AG09319 (cell line): Measurements from ENCODE around the gene PLIN3.
"Not testable (repeated sequence)": the region's sequence is repeated elsewhere in the genome, so short reads cannot be mapped to it uniquely, and the experiment has no call there.

ENCODE experiments used
- DNase-seq: peaks from one replicate; pipeline ENCODE4 v3.0.0-alpha.2; 2010; ENCODE audit warnings: low read depth; ENCODE audit errors: extremely low read depth
- CTCF ChIP-seq: IDR thresholded peaks from 2 replicates; pipeline ENCODE4 v1.5.1; 2011; ENCODE audit warnings: low read depth, mild to moderate bottlenecking, inconsistent platforms, low read length, moderate library complexity

Gene PLIN3

GRCh38 chr19:4795400-4795799 is 72.1 kb downstream of the PLIN3 start:
- no peak for DNase-seq
- TF ChIP-seq CTCF = no peak

- TF ChIP-seq CTCF = no peak
- no peak for DNase-seq
Observed at GRCh38 chr19:4794971-4795370, 72.5 kb downstream of the PLIN3 start.

- DNase-seq = not testable (repeated sequence)
Observed at GRCh38 chr19:4793278-4793677, 74.2 kb downstream of the PLIN3 start.

DNA sequence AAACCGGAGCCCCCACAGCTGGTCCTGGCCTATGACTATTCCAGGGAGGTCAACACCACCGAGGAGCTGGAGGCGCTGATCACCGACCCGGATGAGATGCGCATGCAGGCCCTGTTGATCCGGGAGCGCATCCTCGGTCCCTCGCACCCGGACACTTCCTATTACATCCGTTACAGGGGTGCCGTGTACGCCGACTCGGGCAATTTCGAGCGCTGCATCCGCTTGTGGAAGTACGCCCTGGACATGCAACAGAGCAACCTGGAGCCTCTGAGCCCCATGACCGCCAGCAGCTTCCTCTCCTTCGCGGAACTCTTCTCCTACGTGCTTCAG is 74.6 kb downstream of the PLIN3 start:
- not testable (repeated sequence) for DNase-seq

DNA sequence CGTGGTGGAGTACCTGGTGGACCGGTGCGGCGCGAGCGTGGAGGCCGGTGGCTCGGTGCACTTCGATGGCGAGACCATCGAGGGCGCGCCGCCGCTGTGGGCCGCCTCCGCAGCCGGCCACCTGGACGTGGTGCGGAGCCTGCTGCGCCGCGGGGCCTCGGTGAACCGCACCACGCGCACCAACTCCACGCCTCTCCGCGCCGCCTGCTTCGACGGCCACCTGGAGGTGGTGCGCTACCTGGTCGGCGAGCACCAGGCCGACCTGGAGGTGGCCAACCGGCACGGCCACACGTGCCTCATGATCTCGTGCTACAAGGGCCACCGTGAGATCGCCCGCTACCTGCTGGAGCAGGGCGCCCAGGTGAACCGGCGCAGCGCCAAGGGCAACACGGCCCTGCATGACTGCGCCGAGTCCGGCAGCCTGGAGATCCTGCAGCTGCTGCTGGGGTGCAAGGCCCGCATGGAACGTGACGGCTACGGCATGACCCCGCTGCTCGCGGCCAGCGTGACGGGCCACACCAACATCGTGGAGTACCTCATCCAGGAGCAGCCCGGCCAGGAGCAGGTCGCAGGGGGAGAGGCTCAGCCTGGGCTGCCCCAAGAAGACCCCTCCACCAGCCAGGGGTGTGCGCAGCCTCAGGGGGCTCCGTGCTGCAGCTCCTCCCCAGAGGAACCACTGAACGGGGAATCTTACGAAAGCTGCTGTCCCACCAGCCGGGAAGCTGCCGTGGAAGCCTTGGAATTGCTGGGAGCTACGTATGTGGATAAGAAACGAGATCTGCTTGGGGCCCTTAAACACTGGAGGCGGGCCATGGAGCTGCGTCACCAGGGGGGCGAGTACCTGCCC is 75.2 kb downstream of the PLIN3 start:
- DNase-seq = not testable (repeated sequence)

DNA sequence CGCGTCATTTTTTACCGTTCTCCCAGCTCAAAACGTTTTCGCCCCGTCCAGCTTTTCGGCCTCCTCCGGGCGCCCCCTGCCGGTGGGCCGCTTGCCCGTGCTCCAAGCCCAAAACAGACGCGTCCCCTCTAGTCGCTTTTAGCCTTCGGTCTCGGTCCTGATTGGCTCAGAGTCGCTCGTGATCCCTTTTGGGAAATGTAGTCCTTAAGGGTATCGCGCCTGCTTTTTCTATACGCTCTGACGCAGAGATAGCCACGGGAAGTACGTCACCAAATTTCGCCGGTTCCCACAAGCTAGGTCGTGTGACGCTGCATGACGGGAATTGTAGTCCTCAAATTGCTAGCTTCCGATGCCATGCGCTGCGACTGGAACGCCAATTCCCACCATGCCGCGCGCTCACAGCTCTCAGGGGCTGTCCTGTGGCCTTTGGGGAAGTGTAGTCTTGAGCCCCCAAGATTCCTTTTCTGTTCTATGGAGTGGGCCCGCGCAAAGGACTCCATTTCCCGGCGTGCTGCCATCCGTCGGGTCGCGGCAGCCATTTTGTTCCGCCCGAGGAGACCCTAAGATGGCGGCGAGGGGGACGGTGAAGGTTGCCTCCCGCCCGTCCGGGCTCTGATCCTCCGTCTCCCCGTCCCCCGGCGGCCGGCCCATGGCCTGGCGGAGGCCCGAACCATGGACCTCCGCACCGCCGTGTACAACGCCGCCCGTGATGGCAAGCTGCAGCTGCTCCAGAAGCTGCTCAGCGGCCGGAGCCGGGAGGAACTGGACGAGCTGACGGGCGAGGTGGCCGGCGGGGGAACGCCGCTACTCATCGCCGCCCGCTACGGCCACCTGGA is 76.1 kb downstream of the PLIN3 start, which contains the start of gene FEM1A:
TSS of gene FEM1A (plus strand) at position 552 of the 836 bp plus-strand sequence. CDS start at position 673, 121 bp downstream.
- TF ChIP-seq CTCF = peak; percentile 100
- peak; percentile 100 for DNase-seq
